ENCODE measurements around the gene PPP1R10. TPM values are rescaled to one million over a fixed set of nuclear protein-coding genes. Genes with fewer than 3 reads are reported as not detected.
"Not testable (repeated sequence)": the region's sequence is repeated elsewhere in the genome, so short reads cannot be mapped to it uniquely, and the experiment has no call there.

The PPP1R10 gene
- polyA plus RNA-seq, 2 of the 4 experiments (the other 2 are of a cell fraction) = 26.4 to 37.6 TPM

DNA sequence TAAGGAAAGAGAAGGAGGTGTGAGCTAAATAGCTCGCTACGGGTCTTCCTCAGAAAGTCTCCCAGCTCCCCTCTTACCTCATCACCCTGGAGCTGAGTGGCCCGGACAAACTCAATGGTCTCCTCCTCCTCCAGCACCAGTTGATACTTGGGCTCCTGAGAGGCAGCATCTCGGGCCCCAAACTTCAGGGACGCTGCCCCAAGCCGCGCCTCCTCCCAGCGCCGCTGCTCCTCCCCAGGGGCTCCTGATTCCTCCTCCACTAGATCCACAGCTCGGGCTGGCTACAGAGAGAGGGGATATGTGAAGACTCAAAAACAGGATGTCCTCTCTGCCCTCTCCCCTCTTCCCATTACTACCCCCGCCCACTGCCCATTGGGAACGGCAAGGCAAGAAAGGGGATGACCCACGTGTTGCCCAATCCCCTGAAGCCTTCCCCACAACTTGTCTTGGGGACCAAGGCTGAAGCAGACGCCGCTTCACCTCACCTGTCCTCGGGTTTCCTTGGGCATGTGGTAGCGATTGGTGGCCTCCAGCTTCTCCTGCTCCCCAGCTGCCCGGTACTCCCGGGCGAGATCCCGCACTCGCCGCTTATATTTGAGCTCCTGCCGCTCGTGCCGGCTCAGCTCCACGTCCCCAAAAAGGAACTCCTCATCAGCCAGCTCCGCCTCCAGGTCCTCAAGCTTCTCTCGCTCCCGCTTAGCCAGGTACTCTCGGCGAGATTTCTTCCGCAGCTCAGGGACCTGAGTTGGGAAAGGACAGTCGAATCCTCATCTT, 48.1 kb upstream of the PPP1R10 start:
- no peak for FAIRE-seq
- ChIA-PET POLR2A (no interaction called here), CTCF (interaction anchor here (0.7 to 1.9 kb wide), 8 partner anchors 7 to 120 kb away, joined by 3 to 12 read pairs (median 4); partner anchors contain the start of gene DHX16)
- no peak for TF ChIP-seq RNF2 (IDR thresholded peaks at IDR 0.05; ENCODE audit: borderline replicate concordance, low read depth)
- TF ChIP-seq MYC (IDR thresholded peaks at IDR 0.05; ENCODE audit: borderline replicate concordance, low read length) = no peak
- no peak for TF ChIP-seq NR3C1 (IDR thresholded peaks at IDR 0.05)
- TF ChIP-seq, protein P1, sequence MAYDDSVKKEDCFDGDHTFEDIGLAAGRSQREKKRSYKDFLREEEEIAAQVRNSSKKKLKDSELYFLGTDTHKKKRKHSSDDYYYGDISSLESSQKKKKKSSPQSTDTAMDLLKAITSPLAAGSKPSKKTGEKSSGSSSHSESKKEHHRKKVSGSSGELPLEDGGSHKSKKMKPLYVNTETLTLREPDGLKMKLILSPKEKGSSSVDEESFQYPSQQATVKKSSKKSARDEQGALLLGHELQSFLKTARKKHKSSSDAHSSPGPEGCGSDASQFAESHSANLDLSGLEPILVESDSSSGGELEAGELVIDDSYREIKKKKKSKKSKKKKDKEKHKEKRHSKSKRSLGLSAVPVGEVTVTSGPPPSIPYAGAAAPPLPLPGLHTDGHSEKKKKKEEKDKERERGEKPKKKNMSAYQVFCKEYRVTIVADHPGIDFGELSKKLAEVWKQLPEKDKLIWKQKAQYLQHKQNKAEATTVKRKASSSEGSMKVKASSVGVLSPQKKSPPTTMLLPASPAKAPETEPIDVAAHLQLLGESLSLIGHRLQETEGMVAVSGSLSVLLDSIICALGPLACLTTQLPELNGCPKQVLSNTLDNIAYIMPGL (CRISPR knock-in tag; IDR thresholded peaks at IDR 0.05; ENCODE audit: borderline replicate concordance) = no peak
- no peak for TF ChIP-seq KDM5A (IDR thresholded peaks at IDR 0.05)
- TF ChIP-seq EP300 (IDR thresholded peaks at IDR 0.05) = no peak
- no peak for TF ChIP-seq FOSL2 (IDR thresholded peaks at IDR 0.05)
- no peak for TF ChIP-seq FOSL2 (CRISPR knock-in tag; IDR thresholded peaks at IDR 0.05)
- TF ChIP-seq ZSCAN20 (CRISPR knock-in tag; IDR thresholded peaks at IDR 0.05) = no peak
- no peak for TF ChIP-seq MAZ (IDR thresholded peaks at IDR 0.05; ENCODE audit: borderline replicate concordance, low read depth, low read length)
- no peak for TF ChIP-seq CEBPB (IDR thresholded peaks at IDR 0.05)
- no peak for TF ChIP-seq BHLHE40 (IDR thresholded peaks at IDR 0.05; ENCODE audit: low read depth, low read length)
- TF ChIP-seq, protein P2, sequence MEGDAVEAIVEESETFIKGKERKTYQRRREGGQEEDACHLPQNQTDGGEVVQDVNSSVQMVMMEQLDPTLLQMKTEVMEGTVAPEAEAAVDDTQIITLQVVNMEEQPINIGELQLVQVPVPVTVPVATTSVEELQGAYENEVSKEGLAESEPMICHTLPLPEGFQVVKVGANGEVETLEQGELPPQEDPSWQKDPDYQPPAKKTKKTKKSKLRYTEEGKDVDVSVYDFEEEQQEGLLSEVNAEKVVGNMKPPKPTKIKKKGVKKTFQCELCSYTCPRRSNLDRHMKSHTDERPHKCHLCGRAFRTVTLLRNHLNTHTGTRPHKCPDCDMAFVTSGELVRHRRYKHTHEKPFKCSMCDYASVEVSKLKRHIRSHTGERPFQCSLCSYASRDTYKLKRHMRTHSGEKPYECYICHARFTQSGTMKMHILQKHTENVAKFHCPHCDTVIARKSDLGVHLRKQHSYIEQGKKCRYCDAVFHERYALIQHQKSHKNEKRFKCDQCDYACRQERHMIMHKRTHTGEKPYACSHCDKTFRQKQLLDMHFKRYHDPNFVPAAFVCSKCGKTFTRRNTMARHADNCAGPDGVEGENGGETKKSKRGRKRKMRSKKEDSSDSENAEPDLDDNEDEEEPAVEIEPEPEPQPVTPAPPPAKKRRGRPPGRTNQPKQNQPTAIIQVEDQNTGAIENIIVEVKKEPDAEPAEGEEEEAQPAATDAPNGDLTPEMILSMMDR (IDR thresholded peaks at IDR 0.05) = no peak
- no peak for TF ChIP-seq HEYL (CRISPR knock-in tag; IDR thresholded peaks at IDR 0.05)
- no peak for TF ChIP-seq FOXS1 (CRISPR knock-in tag; IDR thresholded peaks at IDR 0.05)
- TF ChIP-seq JUNB (IDR thresholded peaks at IDR 0.05) = no peak
- no peak for ATAC-seq
- Histone ChIP-seq H3K4me1 (no peaks in the 10 kb centered on the region), H3K4me3 (no peak overlapping the region), H3K9me3 (no peaks in the 10 kb centered on the region), H3K27ac (no peak overlapping the region), H3K4me2 (no peak overlapping the region)
- WGBS (ENCODE audit: missing lambda C conversion rate) = 95% methylated on average over 34 of the region's 34 CpGs
- no peak for DNase-seq (ENCODE audit: low read depth in 1 of 2, low spot score in 1 of 2)

DNA sequence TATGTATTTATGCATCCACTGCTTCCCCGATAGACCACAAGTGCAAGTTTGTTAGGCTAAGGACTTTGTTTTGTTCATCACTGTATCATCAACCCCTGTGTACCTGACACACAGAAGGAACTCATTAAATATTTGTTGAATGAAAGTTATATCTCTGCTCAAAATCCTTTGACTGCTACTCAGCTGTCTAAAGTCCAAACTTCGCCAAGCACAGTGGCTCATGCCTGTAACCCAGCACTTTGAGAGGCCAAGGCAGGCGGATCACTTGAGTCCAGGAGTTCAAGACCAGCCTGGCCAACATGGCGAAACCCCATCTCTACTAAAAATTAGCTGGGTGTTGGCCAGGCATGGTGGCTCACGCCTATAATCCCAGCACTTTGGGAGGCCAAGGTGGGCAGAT, 40.9 kb upstream of the PPP1R10 start:
- H3K4me3 ChIP-seq; H3K4me1 ChIP-seq; POLR2A ChIA-PET; H3K27ac ChIP-seq; DNase-seq (ENCODE audit: low read depth in 1 of 2, low spot score in 1 of 2); H3K4me2 ChIP-seq; FAIRE-seq; H3K9me3 ChIP-seq; ATAC-seq: not testable (repeated sequence)
- WGBS (ENCODE audit: missing lambda C conversion rate) = 88% methylated on average over 3 of the region's 5 CpGs
- CTCF ChIA-PET = interaction anchor here (1.4 kb wide), 1 partner anchor 21 kb away, joined by 4 read pairs; no protein-coding TSS in a partner anchor

DNA sequence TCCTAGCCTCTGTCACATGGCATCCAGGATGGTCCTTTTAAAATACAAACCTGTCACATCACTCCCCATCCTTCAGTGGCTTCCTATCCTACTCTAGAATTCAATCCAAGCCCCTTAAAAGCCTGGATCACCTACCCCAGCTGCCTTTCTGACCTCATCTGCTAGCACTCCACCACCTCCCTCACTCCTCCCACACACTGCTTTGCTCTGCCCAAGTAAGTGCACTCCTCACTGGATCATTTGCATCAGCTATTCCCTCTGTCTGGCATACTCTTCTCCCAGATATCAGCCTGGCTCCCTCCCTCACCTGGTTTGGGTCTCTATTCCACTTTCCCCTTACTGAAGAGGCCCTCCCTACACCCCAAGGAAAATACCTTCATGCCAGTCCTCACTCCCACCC, 40.4 kb upstream of the PPP1R10 start:
- no peak for ATAC-seq
- no peaks in the 10 kb centered on the region for H3K4me1 ChIP-seq
- H3K4me2 ChIP-seq = no peak overlapping the region
- H3K4me3 ChIP-seq = no peak overlapping the region
- no peak overlapping the region for H3K27ac ChIP-seq
- ChIA-PET POLR2A (no interaction called here), CTCF (interaction anchor here (0.6 to 1.4 kb wide), 4 partner anchors 11 to 125 kb away, joined by 3 to 4 read pairs (median 3); no protein-coding TSS in a partner anchor)
- no peaks in the 10 kb centered on the region for H3K9me3 ChIP-seq
- no peak for FAIRE-seq
- no peak for DNase-seq (ENCODE audit: low read depth in 1 of 2, low spot score in 1 of 2)
- no peak for TF ChIP-seq NFE2L2 (conservative IDR thresholded peaks at IDR 0.05; ENCODE audit: low read length)
- TF ChIP-seq BHLHE40 (IDR thresholded peaks at IDR 0.05; ENCODE audit: low read depth, low read length) = no peak
- no peak for TF ChIP-seq RFX5 (IDR thresholded peaks at IDR 0.05)
- no peak for TF ChIP-seq SREBF2 (IDR thresholded peaks at IDR 0.05)
- TF ChIP-seq JUNB (IDR thresholded peaks at IDR 0.05) = no peak
- TF ChIP-seq, protein P3, sequence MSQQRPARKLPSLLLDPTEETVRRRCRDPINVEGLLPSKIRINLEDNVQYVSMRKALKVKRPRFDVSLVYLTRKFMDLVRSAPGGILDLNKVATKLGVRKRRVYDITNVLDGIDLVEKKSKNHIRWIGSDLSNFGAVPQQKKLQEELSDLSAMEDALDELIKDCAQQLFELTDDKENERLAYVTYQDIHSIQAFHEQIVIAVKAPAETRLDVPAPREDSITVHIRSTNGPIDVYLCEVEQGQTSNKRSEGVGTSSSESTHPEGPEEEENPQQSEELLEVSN (IDR thresholded peaks at IDR 0.05; ENCODE audit: borderline replicate concordance, low read depth) = no peak
- no peak for TF ChIP-seq JUN (IDR thresholded peaks at IDR 0.05)
- TF ChIP-seq HOXB13 (CRISPR knock-in tag; IDR thresholded peaks at IDR 0.05; ENCODE audit: low read depth) = no peak
- TF ChIP-seq MAZ (IDR thresholded peaks at IDR 0.05; ENCODE audit: borderline replicate concordance, low read depth, low read length) = no peak
- no peak for TF ChIP-seq EP300 (IDR thresholded peaks at IDR 0.05)
- no peak for TF ChIP-seq FOSB (CRISPR knock-in tag; IDR thresholded peaks at IDR 0.05)
- TF ChIP-seq RARB (CRISPR knock-in tag; IDR thresholded peaks at IDR 0.05) = no peak
- TF ChIP-seq ZFP36 (IDR thresholded peaks at IDR 0.05; ENCODE audit: borderline replicate concordance, partially characterized antibody) = no peak
- no peak for TF ChIP-seq GATA3 (IDR thresholded peaks at IDR 0.05; ENCODE audit: borderline replicate concordance)
- TF ChIP-seq, protein P4, sequence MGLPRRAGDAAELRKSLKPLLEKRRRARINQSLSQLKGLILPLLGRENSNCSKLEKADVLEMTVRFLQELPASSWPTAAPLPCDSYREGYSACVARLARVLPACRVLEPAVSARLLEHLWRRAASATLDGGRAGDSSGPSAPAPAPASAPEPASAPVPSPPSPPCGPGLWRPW (IDR thresholded peaks at IDR 0.05) = no peak
- no peak for TF ChIP-seq TFCP2L1 (CRISPR knock-in tag; IDR thresholded peaks at IDR 0.05)
- no peak for TF ChIP-seq CHD2 (IDR thresholded peaks at IDR 0.05; ENCODE audit: low read length, partially characterized antibody)
- no peak for TF ChIP-seq MYC (IDR thresholded peaks at IDR 0.05; ENCODE audit: borderline replicate concordance, low read length)
- no peak for TF ChIP-seq FOXS1 (CRISPR knock-in tag; IDR thresholded peaks at IDR 0.05)
- no peak for TF ChIP-seq ZC3H11A (IDR thresholded peaks at IDR 0.05)

Measured in A549 (cell line).